Bronchial epithelial cell (primary cell): Measurements from ENCODE around the gene SNORC. TPM values are rescaled to one million over a fixed set of nuclear protein-coding genes. Genes with fewer than 3 reads are reported as not detected.

Experiments
- DNase-seq: peaks from one replicate; pipeline ENCODE4 v3.0.0-alpha.2; 2010; ENCODE audit warnings: low read depth
- FAIRE-seq: peaks from 2 replicates; lab custom pipeline; 2011; peaks lifted over from hg19 to GRCh38; lab: Jason Lieb, UNC
- H3K27me3 ChIP-seq: 2 replicates; pipeline ENCODE4 v1.5.1; 2011; ENCODE audit warnings: low read length; ENCODE audit not compliant: control insufficient read depth, insufficient read depth
- H3K36me3 ChIP-seq: 2 replicates; pipeline ENCODE4 v1.5.1; 2011; ENCODE audit warnings: low read length; ENCODE audit not compliant: control insufficient read depth, insufficient read depth
- H3K4me3 ChIP-seq: 2 replicates; pipeline ENCODE4 v1.5.1; 2011; ENCODE audit warnings: mild to moderate bottlenecking, low read depth, low read length, control low read depth
- total RNA-seq: library from RNA; depleted of rRNA; stranded (reverse); fragments of >200 nt; gene quantifications from 2 replicates; pipeline ENCODE4 v1.2.1, GENCODE V29; 2014
- TF ChIP-seq, protein P1 (sequence below): IDR thresholded peaks from 2 replicates; pipeline ENCODE4 v1.5.1; 2011; ENCODE audit warnings: mild to moderate bottlenecking, moderate library complexity, low read length, control low read depth, inconsistent platforms; ENCODE audit not compliant: insufficient read depth, severe bottlenecking

The SNORC gene
- total RNA-seq, 1 donor from 2014 or later: 0.53 TPM

DNA sequence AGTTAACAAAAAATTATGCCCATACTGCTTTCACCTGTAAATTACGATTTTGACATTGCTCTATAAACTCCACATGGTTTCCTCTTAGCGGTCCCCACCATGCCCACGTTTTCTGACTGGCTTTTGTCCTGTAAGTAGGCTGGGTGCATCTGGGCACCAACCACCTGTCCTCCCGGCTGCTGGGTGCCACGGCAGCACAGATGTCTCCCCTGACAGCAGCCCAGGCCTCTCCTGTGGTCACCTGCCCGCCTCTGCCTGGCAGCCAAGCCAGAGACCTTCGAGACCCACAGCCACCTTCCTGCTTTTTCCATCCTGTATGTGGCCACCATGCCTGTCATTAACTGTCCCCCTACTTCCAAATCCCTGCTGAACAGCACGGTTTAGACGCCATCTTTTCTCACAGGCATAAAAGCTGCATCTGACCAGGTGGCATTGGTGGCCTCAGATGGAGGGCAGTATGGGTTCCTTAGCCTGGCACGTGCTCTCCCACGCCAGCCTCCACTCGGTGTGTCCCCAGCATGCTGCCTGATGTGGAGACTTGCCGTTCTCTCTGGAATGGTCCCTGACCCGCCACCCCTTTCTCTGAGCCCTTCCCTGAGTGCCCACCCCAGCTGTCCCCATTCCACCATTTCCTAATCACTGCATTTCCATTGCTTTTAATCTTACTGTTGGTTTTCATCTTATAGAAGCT lies 18.9 kb downstream of the SNORC start:
- DNase-seq: no peak
- Histone ChIP-seq H3K4me3 (no peak overlapping the region), H3K36me3 (no peaks in the 10 kb centered on the region), H3K27me3 (no peaks in the 10 kb centered on the region)
- TF ChIP-seq, protein P1, sequence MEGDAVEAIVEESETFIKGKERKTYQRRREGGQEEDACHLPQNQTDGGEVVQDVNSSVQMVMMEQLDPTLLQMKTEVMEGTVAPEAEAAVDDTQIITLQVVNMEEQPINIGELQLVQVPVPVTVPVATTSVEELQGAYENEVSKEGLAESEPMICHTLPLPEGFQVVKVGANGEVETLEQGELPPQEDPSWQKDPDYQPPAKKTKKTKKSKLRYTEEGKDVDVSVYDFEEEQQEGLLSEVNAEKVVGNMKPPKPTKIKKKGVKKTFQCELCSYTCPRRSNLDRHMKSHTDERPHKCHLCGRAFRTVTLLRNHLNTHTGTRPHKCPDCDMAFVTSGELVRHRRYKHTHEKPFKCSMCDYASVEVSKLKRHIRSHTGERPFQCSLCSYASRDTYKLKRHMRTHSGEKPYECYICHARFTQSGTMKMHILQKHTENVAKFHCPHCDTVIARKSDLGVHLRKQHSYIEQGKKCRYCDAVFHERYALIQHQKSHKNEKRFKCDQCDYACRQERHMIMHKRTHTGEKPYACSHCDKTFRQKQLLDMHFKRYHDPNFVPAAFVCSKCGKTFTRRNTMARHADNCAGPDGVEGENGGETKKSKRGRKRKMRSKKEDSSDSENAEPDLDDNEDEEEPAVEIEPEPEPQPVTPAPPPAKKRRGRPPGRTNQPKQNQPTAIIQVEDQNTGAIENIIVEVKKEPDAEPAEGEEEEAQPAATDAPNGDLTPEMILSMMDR: no peak
- FAIRE-seq: no peak

- Histone ChIP-seq H3K36me3 (no peaks in the 10 kb centered on the region), H3K4me3 (no peak overlapping the region), H3K27me3 (no peaks in the 10 kb centered on the region)
- TF ChIP-seq, protein P1: no peak
- no peak for DNase-seq
- no peak for FAIRE-seq
Measured at GRCh38 chr2:232889876-232890401, 19.9 kb downstream of the SNORC start.

GRCh38 chr2:232890536-232890895 lies 20.5 kb downstream of the SNORC start:
- no peak for DNase-seq
- FAIRE-seq: no peak
- TF ChIP-seq, protein P1: no peak
- Histone ChIP-seq H3K4me3 (no peak overlapping the region), H3K36me3 (no peaks in the 10 kb centered on the region), H3K27me3 (no peaks in the 10 kb centered on the region)

DNA sequence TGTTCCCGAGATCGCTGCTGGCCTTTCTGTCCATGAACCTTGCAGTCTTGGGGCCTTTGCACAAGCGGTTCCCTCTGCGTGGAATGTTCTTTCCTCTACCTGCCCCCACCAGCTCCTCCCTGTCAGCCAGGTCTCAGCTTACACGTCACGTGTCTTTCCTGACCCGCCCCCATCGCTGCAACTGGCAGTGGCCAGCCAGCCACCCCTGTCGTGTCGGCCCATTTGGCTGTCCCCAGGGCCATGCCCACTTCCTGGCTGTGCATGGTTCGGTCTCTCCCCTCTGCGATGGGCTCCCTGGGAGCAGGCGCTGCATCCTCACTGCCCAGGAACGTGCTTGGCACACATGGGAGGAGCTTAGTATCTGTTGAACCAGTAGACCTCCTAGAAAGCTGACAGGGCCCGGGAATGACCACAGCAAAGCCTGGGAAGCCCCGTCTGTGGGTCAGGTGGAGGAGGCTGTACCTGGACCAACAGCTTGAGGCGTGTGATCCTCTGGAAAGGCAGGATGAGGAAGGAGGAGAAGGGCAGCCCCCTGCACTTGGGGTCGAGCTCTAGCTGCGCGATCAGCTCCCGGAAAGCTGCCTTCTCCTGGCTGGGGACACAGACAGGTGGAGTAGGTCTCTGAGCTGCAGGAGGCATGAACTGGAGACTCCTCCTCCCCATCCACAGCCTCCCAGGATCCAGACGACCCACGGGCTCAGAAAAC lies 21.0 kb downstream of the SNORC start:
- TF ChIP-seq, protein P1: no peak
- FAIRE-seq: no peak
- H3K4me3 ChIP-seq: peak overlapping the region; percentile 7
- DNase-seq: peak; percentile 63
- no peaks in the 10 kb centered on the region for H3K36me3 ChIP-seq
- no peaks in the 10 kb centered on the region for H3K27me3 ChIP-seq

GRCh38 chr2:232891621-232892071 lies 21.6 kb downstream of the SNORC start:
- Histone ChIP-seq H3K27me3 (no peaks in the 10 kb centered on the region), H3K4me3 (no peak overlapping the region), H3K36me3 (no peaks in the 10 kb centered on the region)
- FAIRE-seq (peak; percentile 47), DNase-seq (peak; percentile 84)
- TF ChIP-seq, protein P1: no peak
